HG03280 (cell line): ENCODE results near the gene TBCK.
"Not testable (repeated sequence)": the region's sequence is repeated elsewhere in the genome, so short reads cannot be mapped to it uniquely, and the experiment has no call there.

ENCODE experiments used
- ATAC-seq: cut with Tn5 transposase; IDR thresholded peaks from one replicate; pipeline ENCODE4 v1.9.1; 2021; ENCODE audit warnings: mild to moderate bottlenecking, moderate library complexity; ENCODE audit not compliant: unreplicated experiment

Gene TBCK

GRCh38 chr4:106323119-106323518, 7.1 kb upstream of the TBCK start:
- no peak for ATAC-seq

- not testable (repeated sequence) for ATAC-seq
Observed at GRCh38 chr4:106321814-106322213, 5.8 kb upstream of the TBCK start.

DNA sequence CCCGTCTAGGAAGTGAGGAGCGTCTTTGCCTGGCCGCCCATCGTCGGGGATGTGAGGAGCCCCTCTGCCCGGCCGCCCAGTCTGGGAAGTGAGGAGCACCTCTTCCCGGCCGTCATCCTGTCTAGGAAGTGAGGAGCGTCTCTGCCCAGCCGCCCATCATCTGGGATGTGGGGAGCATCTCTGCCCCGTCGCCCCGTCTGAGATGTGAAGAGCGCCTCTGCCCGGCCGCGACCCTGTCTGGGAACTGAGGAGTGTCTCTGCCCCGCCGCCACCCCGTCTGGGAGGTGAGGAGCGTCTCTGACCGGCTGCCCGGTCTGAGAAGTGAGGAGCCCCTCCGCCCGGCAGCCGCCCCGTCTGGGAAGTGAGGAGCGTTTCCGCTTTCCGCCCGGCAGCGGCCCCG, 5.2 kb upstream of the TBCK start:
- ATAC-seq: not testable (repeated sequence)

- no peak for ATAC-seq
Observed at GRCh38 chr4:106320235-106320634, 4.2 kb upstream of the TBCK start.

DNA sequence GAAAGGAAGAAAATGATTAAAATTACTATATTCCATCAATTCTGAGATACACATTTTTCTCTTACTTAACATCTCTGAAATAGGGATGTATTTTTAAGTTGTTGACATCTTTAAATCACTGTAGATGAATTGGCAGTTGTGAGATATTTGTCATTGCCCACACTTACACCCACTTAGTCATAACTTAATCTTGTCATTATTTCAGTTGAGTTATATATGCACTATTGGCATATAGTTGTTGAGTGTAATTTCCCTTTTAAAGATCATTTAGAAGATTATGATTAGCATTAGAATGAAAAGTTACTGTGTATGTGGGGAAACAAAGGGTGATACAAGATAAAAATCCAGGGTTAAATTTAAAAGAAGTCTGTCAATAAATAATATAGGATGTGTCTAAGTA, 2.5 kb upstream of the TBCK start:
- no peak for ATAC-seq

DNA sequence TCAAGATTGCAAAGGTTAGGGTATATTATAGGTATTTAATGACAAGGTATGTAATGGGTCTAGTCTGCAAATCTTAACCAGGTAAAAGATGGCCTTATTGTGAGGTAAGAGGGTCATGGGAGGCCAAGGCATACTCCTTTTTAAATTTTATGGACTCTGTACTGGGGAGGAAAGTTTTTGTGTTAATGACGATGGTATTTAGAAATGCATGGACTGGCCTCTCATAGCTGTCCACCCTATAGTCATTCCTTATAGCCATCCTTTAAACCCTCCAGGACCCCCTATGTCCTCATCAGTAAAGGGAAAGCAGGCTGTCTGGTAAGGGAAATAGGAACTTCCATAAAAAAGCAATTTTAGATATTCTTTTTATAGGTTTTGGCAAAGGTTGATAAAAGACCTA, 1.8 kb upstream of the TBCK start:
- no peak for ATAC-seq

DNA sequence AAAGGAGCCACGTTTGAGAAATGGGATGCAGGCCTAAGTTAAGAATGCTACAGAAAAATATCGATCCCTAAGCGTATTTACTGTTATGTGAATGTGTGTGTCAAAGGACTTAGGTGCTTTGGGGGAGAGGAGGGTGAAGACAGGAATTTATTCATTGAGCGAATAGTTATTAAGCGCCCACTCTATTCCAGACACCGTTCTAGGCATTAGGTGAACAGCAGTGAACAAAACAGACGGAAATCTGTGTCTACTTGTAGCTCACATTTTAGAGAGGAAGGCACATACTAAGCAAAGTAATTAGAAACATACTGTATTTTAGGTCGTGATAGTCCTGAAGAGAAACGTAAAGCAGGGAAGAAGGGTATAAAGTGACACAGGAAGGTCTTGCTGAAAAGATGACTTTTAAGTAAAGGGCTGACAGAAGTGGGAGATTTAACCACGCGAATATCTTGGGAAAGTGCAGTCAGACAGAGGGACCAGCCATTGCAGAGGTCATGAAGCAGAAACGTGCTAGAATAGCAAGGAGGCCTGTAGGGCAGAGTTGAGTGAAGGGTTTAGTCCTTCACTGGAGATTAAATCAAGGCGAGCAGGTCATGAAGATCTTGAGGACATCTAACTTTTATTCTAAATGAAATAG, 882 bp upstream of the TBCK start:
- peak; percentile 1 for ATAC-seq

- peak; percentile 26 for ATAC-seq
Observed at GRCh38 chr4:106315476-106315967, 487 bp downstream of the TBCK start.

- ATAC-seq: no peak
Observed at GRCh38 chr4:106314960-106315359, 1.0 kb downstream of the TBCK start.

- ATAC-seq: no peak
Observed at GRCh38 chr4:106312997-106313522, 2.9 kb downstream of the TBCK start.

DNA sequence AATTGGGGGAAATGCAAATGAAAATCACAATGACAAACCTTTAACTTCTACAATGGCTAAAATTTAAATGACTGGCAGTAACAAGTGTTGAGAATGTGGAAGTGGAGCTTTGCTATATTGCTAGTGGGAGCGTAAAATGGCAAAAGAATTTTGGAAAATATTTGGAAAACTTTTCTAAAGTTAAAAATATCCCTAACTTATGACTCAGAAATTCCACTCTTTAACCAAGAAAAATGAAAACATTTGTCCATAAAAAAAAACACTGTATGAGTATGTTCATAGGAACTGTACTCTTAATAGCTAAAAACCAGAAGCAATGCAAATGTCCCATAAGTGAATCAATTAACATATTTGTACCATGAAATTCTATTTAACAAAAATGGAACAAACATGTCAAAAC, 3.6 kb downstream of the TBCK start:
- ATAC-seq: no peak

GRCh38 chr4:106306561-106306960, 9.4 kb downstream of the TBCK start:
- no peak for ATAC-seq

DNA sequence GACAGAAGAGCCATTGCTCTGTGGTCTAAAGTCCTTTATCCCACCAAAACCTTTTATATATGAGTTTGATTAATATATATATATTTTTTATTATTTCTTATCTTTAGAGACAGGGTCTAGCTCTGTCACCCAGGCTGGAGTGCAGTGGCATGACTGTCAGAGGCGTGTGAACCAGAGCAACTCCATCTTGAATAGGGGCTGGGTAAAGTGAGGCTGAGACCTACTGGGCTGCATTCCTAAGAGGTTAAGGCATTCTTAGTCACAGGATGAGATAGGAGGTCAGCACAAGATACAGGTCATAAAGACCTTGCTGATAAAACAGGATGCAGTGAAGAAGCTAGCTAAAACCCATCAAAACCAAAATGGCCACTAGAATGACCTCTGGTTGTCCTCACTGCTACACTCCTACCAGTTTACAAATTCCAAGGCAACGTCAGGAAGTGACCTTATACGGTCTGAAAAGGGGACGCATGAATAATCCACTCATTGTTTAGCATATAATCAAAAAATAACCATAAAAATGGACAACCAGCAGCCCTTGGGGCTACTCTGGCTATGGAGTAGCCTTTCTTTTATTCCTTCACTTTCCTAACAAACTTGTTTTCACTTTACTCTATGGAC, 10.5 kb downstream of the TBCK start:
- no peak for ATAC-seq

GRCh38 chr4:106304632-106305031, 11.4 kb downstream of the TBCK start:
- ATAC-seq: no peak

DNA sequence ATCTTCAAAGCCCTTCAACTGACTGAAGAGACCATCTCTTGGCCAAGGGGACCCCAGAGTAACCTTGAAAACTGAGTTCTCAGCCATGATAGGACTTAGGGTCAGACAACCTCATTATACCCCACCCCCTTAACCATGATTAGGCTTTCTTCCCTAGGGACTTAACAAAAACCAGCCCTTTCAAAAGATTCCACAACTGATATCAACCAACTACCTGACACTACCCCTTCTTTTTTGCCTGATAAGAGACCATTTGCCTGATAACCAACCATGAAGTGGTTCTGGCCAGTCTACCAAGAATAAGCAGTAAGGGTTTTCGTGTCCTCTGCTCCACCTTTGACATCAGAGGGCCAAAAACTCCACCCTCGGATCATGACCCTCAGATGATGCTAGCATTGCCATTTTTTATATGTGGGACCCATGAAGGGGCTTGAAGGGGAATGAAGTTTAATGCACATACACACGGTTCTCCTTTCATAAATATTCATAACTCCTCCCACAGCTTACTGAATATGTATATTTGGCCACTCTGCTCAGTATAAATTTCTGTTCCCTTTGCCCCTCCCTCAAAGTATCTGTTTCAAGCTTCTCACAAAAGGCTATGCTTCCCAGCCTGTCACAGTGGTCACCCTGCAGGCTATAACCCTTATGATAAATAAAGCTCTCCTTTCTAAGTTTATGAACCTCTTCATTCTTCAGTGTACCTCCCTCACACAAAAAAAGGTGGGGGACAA, 12.3 kb downstream of the TBCK start:
- no peak for ATAC-seq

DNA sequence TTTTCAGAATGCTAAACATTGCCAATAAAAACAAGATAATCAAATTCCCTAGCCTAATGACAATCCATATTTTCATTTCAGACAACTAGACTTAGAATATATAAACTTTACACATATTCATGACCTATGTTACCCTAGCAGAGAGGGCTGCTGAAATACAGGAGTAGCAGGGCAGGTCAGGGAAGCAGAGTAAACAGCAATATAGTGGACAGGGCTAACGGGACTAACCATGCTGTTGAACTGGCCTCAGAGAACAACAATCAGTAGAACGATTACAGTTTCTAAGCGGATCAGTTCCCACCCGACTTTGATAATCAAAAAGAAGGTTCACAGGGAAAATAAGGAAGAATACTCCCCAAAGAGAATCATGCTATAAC, 14.0 kb downstream of the TBCK start:
- ATAC-seq: no peak

- ATAC-seq: no peak
Observed at GRCh38 chr4:106301393-106302061, 14.5 kb downstream of the TBCK start.

DNA sequence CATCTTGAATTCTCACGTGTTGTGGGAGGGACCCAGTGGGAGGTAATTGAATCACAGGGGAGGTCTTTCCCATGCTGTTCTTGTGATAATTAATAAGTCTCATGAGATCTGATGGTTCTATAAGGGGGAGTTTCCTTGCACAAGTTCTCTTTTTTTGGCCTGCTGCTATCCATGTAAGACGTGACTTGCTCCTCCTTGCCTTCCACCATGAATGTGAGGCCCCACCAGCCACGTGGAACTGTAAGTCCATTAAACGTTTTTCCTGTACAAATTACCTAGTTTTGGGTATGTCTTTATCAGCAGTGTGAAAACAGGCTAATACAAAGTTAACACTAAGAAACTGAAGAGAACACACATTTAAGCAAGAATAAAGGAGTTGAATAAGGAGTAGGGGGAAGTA, 16.0 kb downstream of the TBCK start:
- no peak for ATAC-seq

- ATAC-seq: no peak
Observed at GRCh38 chr4:106297245-106298035, 18.6 kb downstream of the TBCK start.

DNA sequence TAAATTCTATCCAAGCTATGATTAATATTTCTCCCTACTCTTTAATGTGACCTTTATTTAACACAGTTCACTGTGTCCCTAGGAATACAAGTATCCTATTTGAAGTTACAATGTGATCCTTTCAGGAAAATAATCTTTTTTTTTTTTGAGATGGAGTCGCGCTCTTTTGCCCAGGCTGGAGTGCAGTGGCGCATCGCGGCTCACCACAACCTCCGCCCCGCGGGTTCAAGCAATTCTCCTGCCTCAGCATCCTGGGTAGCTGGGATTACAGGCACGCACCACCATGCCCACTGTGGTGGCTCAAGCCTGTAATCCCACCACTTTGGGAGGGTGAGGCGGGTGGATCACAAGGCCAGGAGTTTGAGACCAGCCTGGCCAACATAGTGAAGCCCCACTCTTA, 21.9 kb downstream of the TBCK start:
- ATAC-seq: no peak

- no peak for ATAC-seq
Observed at GRCh38 chr4:106291678-106292077, 24.3 kb downstream of the TBCK start.
